ENCODE measurements around the gene KMT2E. TPM values are rescaled to one million over a fixed set of nuclear protein-coding genes. Genes with fewer than 3 reads are reported as not detected.

Gene KMT2E
- total RNA-seq, 1 donor from 2014 or later, result 40.2 TPM

DNA sequence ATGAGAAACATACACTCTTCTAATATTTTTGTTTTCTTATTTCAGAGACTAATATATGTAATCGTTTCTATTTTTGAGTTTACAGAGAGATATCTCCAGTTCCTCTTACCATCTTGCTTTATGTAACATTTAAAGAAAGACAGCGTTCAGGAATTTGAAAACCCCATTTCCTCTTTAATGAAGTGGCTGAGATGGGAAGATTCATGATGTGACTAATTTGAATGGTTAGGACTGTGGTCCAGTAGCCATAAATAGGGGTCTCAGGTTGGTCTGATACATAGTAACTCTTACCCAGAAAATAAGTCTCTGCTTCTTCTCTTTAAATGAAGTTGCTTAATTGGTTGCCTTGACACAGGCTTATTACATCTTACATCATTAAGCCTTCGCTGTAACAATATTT lies 6.9 kb downstream of the KMT2E start:
- Histone ChIP-seq H3K9me3 (replicated peaks) (no peaks in the 10 kb centered on the region), H3K4me1 (peaks cover 100% of the 10 kb centered on the region), H3K36me3 (no peaks in the 10 kb centered on the region), H3K27me3 (ENCODE audit: low read depth) (no peaks in the 10 kb centered on the region), H3K27ac (replicated peaks) (peak overlapping the region; percentile 5), H3K4me3 (no peak overlapping the region)
- TF ChIP-seq, protein P1, sequence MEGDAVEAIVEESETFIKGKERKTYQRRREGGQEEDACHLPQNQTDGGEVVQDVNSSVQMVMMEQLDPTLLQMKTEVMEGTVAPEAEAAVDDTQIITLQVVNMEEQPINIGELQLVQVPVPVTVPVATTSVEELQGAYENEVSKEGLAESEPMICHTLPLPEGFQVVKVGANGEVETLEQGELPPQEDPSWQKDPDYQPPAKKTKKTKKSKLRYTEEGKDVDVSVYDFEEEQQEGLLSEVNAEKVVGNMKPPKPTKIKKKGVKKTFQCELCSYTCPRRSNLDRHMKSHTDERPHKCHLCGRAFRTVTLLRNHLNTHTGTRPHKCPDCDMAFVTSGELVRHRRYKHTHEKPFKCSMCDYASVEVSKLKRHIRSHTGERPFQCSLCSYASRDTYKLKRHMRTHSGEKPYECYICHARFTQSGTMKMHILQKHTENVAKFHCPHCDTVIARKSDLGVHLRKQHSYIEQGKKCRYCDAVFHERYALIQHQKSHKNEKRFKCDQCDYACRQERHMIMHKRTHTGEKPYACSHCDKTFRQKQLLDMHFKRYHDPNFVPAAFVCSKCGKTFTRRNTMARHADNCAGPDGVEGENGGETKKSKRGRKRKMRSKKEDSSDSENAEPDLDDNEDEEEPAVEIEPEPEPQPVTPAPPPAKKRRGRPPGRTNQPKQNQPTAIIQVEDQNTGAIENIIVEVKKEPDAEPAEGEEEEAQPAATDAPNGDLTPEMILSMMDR (IDR thresholded peaks at IDR 0.05; ENCODE audit: borderline replicate concordance), result no peak
- no peak for DNase-seq
- intact Hi-C loops (cut with micrococcal nuclease), result no loop called here

GRCh38 chr7:105021352-105021751 lies 7.3 kb downstream of the KMT2E start:
- intact Hi-C loops (cut with micrococcal nuclease), result no loop called here
- Histone ChIP-seq H3K9me3 (replicated peaks) (no peaks in the 10 kb centered on the region), H3K4me3 (no peak overlapping the region), H3K4me1 (peaks cover 100% of the 10 kb centered on the region), H3K27me3 (ENCODE audit: low read depth) (no peaks in the 10 kb centered on the region), H3K27ac (replicated peaks) (peak overlapping the region; percentile 5), H3K36me3 (no peaks in the 10 kb centered on the region)
- TF ChIP-seq, protein P1 (IDR thresholded peaks at IDR 0.05; ENCODE audit: borderline replicate concordance), result no peak
- no peak for DNase-seq

DNA sequence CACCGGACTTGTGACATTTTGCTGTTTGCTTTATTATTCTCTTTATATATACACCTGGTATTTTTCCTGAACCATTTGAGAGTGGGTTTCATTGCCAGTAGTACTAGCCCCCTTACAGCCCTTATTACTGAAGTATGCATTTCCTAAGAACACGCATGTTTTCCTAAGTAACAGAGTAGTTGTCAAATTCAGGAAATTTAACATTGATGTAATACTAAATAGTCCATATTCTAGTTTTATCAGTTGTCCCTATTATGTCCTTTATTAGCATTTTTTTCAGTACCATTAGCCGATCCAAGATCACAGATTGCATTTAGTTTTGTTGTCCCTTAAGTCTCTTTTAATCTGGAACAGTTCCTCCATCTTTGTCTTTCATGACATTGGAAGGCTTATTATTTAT lies 8.0 kb downstream of the KMT2E start:
- TF ChIP-seq, protein P1 (IDR thresholded peaks at IDR 0.05; ENCODE audit: borderline replicate concordance), result no peak
- Histone ChIP-seq H3K4me3 (no peak overlapping the region), H3K27ac (replicated peaks) (no peak overlapping the region), H3K27me3 (ENCODE audit: low read depth) (no peaks in the 10 kb centered on the region), H3K9me3 (replicated peaks) (no peaks in the 10 kb centered on the region), H3K4me1 (peaks cover 100% of the 10 kb centered on the region), H3K36me3 (no peaks in the 10 kb centered on the region)
- no peak for DNase-seq
- intact Hi-C loops (cut with micrococcal nuclease), result no loop called here

DNA sequence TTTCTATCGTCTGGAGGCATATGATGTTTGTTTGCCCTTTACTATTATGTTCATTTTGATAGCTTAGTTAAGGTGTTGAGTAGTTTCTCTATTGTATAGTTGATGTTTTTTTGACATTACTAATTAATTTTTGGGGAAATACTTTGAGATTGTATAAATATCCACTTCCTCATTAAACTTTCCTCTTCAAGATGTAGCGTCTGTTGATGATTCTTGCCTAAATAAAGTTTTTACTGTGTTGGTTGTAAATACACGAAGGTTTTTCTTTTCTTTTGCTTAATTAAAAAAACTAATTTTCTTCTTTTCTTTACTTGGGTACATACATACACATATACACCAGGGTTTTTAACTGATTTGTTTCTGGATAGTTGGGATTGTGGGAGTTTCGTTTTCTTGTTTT lies 8.5 kb downstream of the KMT2E start:
- peaks cover 100% of the 10 kb centered on the region for H3K4me1 ChIP-seq
- no peak overlapping the region for H3K27ac ChIP-seq (replicated peaks)
- H3K27me3 ChIP-seq (ENCODE audit: low read depth), result no peaks in the 10 kb centered on the region
- intact Hi-C loops (cut with micrococcal nuclease), result no loop called here
- H3K4me3 ChIP-seq, result no peak overlapping the region
- no peak for DNase-seq
- H3K9me3 ChIP-seq (replicated peaks), result no peaks in the 10 kb centered on the region
- TF ChIP-seq, protein P1 (IDR thresholded peaks at IDR 0.05; ENCODE audit: borderline replicate concordance), result no peak
- H3K36me3 ChIP-seq, result no peaks in the 10 kb centered on the region

- peaks cover 100% of the 10 kb centered on the region for H3K4me1 ChIP-seq
Observed at GRCh38 chr7:105024734-105025133, 10.7 kb downstream of the KMT2E start.

More at GRCh38 chr7:105024734-105025133, 10.7 kb downstream of the KMT2E start:
- H3K9me3 ChIP-seq (replicated peaks), result no peaks in the 10 kb centered on the region
- no peak overlapping the region for H3K27ac ChIP-seq (replicated peaks)
- DNase-seq, result no peak
- no peaks in the 10 kb centered on the region for H3K36me3 ChIP-seq
- no peak overlapping the region for H3K4me3 ChIP-seq
- no peaks in the 10 kb centered on the region for H3K27me3 ChIP-seq (ENCODE audit: low read depth)
- intact Hi-C loops (cut with micrococcal nuclease), result no loop called here
- TF ChIP-seq, protein P1 (IDR thresholded peaks at IDR 0.05; ENCODE audit: borderline replicate concordance), result no peak
